Activated CD4-positive, alpha-beta T cell treated with anti-CD3 and anti-CD28 coated beads, Interleukin-2, amount 50 U/mL, for 1 hour (primary cell): ENCODE results near the gene PHLDA2.

Experiments
- DNase-seq: peaks from one replicate; pipeline ENCODE4 v3.0.0-alpha.2; 2020

Gene PHLDA2

DNA sequence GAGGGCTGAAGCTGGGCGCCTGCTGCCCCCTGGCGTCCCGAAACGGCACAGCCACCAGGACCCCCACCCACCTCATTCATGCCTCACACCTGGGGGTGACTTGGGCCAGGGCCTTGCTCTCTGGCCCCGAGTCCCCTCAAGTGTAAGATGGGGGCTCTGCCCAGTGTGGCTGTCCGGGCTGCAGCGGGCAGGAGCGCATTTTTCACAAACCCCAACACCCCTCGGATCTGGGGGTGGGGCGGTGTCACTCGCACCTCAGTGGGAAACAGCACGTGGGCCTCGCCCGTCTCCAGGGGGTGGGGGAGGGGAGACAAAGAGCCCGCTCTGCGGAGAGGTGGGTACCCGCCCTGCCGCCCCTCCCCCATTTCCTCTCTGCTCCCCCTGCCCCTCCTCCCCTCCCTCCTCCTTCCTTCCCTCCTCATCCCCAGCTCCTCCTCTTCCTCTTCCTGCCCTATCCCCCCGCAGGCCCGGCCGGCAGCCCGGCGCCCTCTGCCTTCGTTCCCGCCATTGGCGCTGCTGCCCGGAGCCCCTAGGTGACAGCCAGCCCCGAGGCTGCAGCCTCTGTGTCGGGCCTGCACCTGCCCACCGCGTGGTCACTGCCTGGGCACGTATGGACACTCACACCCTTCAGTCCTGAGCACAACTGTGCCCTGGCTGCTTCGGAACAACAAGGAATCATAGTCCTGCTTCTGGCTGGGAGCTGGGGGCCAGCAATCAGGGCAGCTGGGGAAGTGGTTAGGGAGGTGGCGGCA is 36.8 kb downstream of the PHLDA2 start:
- DNase-seq: peak; percentile 56

DNA sequence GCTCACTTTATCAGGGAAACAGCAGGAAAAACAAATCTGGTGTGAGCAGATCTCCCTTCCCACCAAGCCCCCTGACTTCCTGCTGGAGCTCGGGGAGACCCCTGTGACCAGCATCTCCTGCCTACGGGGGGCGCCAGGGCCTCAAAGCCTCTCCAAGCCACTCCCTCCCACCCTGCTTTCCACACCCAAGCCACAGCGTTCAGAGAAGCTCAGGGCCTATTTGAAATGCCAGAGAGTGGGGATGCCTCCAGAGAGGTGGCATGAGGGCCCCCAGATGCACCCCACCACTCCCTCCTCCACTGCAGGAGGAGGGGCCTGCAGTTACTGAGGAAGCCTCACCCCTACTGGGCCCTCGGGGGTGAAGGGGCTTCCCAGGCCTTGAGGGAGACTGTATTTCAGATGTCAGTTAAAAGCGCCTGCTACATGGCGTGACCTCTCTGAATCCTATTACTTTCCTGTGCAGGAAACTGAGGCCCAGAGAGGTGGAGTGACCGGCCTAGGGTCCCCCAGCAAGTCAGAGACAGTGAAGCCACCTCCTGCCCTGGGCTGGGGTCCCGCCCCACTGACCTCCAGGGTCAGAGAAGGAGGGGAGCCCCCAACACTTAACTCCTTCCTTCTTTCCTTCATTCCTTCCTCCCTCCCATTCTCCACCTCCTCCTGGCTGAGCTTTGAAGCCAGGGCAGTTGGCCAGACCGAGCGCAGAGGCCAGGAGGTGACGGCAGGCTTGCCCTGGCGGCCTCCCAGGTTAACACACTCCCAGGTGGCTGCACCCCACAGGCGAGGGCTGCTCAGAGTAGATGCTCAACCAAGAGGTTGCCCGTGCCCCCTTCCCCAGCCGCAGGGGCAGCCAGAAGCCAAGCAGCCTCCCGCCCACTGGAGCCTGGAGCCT is 37.6 kb downstream of the PHLDA2 start:
- no peak for DNase-seq

DNA sequence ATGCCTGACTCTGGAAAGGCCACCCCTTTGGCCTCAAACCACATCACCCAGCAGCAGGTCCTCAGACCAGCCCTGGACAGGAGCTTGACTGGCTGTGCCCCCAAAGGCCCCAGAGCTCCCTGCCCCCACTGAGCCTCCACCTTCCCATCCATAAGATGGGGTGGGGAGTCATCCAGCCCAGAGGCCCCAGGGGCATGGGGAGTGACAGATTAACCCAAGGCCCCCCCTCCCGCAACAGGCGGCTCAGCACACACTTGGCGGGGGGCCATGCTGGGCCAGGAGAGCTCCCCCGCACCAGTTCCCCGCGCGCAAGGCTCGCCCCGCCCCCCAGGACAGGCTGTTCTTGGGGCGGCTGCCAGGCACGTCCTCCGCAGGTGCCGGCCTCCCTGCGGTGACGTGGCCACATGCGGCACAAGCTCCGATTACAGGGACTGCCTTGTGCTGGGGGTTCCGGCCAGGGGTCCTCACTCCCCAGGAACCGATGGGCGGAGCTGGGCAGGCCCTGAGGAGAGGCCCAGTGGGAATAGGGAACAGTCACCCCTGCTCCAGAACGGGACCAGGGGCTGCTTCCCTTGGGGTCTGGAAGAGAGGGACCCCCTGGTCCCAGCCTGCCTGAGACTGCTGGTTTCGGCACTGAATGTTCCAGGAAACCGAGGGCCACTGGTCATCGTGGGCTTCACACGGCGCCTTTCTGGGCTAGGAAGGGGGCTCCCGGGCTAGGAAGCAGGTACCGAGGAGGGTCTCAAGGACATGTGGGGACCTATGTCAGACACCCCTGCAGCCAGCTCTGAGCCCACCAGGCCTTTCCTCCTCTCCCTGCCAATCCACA is 38.5 kb downstream of the PHLDA2 start:
- DNase-seq: no peak

DNA sequence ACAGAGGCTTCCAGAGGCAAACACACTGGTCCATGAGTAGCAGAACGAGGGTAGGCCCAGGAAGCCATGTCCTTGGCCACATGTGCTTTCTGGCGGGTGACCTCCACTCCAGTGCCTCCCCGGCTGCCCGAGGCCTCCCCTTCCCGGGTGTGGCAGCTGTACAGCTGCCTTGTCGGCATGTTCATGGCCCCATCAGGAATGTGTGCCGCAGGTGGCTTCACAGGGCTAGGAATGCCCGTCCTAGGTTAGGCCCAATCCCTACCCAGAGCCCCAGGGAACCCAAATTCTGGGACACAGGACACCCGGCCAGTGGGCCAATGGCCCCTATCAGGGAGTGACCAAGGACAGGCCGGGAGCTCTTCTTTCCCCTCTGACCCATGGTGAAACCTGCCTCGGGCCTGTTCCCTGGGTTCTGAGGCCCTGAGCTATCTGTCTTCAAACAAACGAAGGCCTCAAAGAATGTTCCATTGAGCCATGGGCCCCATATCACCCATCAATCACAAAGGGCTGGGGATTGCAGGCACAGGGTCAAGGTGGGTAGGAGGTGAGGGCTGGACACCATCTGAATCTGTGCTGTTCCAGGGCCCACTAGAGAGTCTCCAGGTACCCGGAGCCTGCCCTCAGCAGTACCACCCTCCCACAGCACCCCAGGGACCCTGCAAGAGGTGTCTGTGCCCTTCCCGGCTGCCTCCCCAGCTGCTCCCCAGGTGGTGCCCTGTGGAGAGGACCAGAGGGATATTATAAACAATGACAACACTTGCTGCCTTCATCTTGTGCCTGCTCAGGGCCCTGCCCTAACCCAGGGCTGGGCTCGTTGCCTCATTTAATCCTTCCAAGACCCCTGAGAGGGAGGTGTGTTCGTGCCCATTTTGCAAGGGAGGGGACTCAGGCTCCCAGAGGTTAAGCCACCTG is 39.6 kb downstream of the PHLDA2 start:
- no peak for DNase-seq

DNA sequence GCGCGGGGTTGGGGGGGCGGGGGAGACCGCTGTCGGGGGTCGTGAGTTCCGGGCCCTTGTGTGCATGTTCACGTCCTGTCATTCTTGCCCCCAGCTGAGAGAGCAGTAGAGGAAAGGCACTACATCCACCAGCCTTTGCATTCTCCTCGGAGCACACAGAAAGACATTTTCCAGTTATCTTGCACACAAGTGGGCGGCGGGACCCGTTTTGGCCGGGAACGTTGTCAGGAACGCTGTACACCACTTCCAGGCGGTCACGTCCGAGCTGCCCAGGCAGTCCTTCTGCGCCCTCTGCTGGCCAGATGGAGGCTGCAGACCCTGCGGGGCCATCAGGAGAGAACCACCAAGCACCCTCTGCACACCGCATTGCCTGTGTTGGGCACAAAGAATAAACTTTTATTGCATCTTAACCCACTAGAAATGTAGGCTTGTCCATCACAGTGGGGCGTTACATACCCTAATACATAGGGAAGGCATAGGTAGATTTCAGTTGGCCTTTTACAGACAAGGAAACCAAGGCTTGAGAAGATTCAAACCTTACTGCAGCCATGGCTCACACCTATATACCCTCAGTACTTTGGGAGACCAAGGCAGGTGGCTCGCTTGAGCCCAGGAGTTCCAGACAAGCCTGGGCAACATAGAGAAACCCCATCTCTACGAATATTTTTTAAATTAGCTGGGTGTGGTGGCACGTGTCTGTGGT is 40.8 kb downstream of the PHLDA2 start:
- peak; percentile 87 for DNase-seq

DNA sequence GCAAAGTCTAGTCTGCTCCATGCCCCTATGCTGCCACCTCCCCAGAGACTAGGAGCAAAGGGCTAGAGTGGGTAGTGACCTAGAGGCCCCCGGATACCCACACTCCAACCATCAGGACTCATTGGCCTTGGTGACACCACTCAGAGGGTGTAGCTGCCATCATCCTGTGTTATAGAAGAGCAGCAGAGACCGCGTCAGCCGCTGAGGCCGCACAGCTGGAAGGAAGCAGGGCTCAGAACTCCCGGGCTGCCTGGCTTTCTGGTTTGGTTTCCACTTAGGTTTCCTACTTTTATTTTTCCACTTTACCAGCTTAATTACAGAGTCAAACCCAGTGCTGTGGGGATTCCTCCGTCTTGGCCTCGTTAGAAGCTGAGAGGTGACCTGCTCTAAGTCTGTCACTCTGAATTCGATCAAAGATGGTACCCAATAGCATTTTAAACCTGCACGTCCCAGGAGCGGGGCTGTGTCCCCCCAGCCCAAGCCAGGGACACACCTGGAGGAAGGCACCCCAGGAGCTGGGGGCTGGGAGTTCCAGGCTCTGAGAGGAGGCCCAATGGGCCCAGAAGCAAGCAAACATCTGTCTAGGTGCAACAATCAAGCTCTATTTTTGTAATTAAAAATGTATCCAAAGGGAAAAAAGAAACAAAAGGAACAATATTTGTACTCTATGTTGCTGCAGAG is 41.6 kb downstream of the PHLDA2 start:
- no peak for DNase-seq

DNA sequence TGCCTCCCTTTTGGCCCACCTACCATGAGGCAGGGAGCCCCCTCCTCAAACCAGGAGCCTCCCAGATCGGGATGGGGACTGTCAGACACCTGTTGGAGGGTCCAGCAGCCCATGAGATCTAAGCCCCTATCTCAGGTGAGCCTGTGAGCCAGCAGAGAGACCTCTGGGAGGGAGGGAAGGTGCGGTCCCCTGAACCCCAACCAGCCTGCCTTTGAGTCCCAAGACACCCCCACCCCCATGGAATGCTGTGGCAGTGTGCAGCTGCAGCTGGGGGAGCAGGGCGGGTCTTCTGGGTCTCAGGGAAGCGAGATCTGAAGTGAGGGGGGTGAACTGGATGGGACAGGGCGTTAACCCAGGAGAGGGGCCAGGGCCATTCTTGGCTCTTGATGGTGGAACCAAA is 42.3 kb downstream of the PHLDA2 start:
- no peak for DNase-seq

DNA sequence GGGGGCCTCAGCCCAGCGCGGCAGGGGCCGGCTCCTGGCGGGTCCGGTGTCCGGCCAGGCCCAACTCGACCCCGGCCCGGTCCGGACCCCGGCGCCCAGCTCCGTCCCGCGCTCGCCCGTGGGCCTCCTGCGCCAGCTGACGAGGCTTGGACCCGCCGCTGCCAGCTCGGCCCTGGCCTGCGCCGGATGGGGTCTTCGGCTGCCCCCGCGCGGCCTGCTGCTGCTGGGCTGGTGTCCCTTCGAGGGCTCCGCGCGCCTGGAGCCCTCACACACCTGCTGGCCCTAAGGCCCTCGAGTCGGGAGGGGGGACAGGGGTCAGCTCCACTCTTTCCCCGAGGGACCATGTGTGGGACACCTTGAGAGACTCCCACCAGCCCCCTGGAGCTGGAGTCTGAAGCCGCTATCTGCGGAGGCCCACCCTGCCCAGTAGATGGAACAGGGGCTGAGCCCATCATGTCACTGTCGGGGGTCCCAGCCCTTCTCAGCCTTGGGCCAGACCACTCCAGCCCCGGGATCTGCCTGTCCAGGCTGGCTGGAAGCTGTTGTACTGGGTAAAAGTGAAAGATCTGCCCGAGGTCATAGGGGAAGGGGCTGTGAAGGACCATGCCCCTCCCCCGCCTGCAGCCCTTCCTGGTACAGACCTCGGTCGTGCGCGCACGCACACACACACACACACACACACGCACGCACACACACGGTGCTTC is 42.9 kb downstream of the PHLDA2 start:
- no peak for DNase-seq

DNA sequence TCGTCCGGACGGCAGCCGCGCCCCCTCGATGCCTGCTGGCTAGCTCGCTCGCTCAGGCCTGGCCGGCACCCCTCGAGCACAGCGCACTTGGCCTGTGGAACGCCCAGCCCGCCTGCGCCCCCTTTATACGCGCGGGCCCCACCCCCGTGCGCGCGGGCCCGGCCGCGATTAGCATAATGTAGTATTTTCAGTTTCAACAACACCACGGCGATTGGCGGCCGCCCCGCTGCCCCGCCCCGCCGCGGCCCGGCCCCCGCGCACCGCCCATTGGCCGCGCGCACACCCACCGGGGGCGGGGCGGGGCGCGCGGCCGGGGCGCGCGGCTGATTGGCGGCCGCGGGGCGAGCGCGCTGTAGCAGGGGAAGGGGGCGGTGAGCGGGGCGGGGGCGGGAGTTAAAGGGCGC is 43.5 kb downstream of the PHLDA2 start, which contains the start of gene CDKN1C:
Gene CDKN1C, minus strand, starts transcription at position 98 of the 404 bp plus-strand sequence. CDS start 319 bp downstream, outside the sequence.
- peak; percentile 77 for DNase-seq

DNA sequence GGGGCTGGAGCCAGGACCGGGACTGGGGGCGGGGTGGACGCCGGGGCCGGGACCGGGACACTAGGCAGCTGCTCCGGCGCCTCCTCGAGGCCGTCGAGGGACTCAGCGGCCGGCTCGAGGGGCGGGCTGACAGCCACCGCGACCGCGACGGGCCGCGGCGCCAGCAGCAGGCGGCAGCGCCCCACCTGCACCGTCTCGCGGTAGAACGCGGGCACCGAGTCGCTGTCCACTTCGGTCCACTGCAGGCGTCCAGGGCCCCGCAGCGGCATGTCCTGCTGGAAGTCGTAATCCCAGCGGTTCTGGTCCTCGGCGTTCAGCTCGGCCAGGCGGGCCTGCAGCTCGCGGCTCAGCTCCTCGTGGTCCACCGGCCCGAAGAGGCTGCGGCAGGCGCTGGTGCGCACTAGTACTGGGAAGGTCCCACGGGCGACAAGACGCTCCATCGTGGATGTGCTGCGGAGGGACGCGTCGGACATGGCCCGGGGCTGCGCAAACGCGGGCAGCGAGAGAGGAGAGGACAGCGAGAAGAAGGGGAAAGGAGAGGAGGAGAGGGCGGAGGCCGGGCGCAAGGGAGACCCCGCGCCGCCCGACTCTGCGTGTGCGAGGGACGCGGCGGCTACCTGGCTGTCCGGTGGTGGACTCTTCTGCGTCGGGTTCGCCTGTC is 44.1 kb downstream of the PHLDA2 start:
- DNase-seq: no peak

DNA sequence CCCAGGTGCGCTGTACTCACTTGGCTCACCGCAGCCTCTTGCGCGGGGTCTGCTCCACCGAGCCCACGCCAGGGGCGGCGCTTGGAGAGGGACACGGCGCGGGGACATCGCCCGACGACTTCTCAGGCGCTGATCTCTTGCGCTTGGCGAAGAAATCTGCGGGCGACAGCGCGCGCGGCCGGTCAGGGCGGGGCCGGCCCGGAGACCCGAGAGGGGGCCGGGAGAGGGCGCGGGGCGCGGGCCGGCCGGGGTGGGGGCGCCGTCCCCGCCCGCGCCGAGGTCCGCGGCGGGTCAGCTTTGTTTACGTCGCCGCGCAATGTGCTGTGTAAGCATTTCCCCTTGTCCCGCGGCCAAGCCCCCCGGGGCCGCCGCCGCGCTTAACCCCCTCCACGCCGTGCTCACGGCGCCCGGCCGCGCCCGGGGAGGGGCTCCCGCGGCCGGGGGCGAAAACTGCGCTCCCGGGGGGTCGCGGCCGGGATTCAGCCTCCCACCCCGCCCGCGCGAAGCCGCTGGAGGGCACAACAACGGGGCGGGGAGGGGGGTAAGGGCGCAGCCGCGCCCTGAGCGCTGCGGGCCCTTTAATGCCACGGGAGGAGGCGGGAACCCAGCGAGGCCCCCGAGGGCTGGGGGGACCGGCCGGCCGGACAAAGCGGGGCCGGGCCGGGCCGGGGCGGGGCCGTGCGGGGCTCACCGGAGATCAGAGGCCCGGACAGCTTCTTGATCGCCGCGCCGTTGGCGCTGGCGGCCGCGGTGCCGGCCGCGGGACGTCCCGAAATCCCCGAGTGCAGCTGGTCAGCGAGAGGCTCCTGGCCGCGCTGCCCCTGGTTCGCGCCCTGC is 45.0 kb downstream of the PHLDA2 start:
- no peak for DNase-seq

DNA sequence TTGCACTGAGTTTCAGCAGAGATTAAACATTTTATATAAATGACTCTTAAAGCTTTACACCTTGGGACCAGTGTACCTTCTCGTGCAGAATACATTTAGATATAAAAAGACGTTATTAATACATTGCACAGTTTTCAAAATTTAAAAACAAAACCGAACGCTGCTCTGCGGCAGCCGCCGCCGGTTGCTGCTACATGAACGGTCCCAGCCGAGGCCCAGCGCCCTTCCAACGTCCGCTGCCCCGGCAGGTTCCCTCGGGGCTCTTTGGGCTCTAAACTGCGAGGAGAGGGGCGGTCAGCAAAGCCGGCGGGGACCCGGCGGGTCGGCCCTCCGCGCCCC is 45.6 kb downstream of the PHLDA2 start:
- no peak for DNase-seq

DNA sequence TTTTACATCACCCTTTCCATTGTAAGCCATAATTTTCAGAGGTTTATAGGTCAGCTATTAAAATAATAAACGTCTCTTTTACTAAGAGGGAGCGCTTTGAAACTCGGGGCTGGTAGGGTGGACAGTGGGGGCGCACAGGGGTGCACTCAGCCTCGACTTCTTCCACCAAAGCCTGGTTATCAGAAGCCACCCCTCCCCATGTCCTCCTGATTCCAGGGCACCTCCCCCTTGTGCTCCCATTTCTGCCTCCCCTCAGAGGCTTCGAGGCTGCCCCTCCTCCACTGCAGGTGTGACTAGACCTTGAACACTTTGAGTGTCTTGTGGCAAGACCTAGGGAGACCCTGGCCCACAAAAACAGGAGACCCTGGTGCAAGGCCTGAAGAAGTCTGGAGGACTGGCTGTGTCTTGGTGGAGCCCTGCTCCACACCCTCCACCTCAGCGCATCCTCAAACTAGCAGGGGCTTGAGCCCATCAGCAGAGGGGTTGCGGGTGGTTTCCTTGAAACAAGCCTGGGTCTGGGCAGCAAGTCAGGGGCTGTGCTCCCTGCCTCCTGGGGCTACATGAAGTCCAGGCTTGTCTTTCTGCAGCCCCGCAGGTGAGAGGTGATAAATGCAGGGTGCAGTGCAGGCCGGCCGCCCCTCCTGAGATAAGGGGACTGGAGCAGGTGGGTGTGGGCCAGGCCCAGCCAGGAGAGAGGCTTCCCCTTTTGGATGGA is 46.7 kb downstream of the PHLDA2 start:
- no peak for DNase-seq

DNA sequence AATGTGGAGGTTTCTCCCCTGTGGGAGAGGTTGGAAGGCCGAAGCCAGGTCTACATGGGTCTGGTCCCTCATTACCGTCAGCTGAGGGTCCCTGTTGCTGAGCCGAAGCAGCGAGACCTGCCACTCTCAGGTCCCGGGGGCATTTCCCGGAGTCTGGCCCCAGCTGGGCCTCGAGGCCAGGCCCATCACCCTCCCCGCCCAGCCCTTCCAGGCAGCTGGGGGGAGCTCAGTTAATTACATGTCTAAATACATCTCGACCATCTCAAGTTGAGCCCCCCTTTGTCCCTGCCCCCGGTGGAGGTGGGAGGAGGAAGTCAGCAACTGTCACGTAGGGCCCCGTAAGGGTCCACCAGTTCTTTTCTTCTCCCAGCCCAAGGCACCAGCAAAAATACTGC is 47.2 kb downstream of the PHLDA2 start:
- DNase-seq: no peak

DNA sequence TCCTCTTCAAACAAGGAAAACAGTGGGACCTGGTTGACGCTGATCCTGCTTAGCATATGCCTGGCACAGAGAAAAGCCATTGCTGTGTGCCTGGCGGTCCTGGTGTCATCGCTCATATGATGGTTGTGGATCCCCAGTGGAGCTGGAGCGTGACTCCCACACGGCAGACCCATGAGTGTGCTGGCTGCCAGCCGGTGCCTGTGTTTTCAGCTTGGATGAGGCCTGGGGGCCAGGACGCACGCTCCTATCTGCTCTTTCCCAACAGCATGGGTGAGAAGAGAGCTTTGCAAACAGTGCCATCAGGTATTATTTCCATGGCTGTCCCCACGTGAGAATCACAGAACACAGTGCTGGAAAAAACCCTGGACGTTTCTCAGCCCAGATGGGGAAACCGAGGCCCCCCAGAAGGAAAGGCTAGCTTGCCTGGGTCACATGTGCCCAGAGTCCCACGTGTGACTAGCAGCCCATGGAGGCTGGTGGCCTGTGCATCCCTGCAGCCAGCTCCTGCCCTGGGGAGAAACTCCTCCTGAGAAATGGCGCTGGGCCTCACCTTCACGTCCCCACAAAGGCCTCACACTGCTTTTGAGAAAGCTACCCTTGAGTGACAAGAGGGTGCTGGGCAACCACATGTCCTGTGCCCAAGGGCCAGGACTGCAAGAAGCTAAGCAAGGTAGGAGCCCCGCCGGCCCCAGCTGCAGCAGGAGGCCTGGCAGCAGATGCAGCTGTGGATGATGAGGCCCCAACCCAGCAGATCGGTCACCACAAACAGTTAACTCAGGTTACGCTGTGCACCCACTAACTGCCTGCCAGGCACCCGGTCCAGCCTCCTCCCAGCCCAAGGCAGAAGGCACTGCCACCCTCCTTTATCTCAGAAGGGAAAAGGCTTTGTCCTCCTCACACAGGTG is 47.9 kb downstream of the PHLDA2 start:
- DNase-seq: no peak

DNA sequence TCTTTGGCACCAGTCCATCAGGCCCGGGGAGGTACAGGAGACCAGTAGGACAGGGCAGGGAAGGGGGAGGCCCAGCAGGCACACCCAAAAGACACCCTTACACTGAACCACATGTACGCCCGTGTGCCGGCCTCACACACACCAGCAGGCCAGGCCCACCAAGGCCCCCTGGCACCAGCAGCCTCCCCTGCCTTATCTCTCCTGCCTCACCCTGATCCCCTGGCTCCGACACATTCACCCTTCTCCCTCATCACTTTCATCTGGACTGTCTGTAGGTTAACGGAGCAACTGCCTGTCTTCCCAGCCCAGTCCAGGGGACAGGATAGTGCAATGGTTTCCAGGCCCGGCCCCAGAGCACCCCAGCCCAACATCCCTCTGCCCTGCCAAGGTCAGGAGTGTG is 48.6 kb downstream of the PHLDA2 start:
- no peak for DNase-seq

DNA sequence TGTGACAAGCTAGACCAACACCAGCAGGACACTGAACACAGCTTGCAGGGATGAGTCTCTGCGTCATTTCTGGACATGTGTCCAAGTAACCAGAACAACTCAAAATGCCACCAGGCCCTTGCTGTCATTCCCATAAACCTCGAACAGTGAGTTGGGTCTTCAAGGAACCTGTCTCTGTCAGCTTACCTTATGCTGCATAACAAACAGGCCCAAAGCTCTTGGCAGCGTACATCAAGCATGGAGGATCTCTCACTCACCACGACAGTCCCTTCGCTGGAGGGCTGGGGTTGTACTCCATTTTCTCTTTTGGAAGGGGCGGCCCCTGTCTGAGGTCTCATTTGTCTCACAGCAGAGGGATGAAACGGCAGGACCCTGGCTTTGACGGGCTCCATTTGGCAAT is 50.4 kb downstream of the PHLDA2 start:
- no peak for DNase-seq
